GDM1 (cell line): ENCODE results near the gene TIMM13.
"Not testable (repeated sequence)": the region's sequence is repeated elsewhere in the genome, so short reads cannot be mapped to it uniquely, and the experiment has no call there.

ENCODE experiments used
- DNase-seq: peaks from one replicate; lab custom pipeline; 2025; lab: John Stamatoyannopoulos, UW

Gene TIMM13

DNA sequence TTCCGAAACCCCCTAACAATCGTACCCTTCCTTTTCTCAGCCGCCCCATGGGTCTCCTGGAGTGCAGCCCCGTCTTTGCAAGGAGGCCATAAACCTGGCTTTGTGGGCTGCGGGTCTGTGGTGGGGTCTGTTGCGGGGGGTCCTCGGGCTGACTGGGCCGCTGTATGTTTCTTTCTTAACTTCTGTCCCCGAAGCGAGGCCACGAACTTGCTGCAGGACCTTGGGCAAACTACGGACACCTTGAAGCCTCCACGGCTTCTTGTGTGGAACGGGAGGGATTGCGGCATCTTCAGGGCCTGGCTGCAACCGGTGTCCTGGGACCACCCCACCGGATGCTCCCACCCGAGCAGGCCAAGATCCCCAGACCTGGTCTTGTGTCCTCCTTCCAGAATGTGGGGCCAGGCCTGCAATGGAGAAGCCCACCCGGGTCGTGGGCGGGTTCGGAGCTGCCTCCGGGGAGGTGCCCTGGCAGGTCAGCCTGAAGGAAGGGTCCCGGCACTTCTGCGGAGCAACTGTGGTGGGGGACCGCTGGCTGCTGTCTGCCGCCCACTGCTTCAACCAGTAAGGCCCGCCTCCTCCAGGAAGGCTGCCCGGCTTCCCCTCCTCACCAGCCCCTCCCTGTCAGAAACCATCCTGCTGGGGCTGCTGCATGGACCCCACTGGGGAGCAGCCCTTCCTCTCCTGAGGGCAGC, 12.0 kb downstream of the TIMM13 start:
- no peak for DNase-seq

DNA sequence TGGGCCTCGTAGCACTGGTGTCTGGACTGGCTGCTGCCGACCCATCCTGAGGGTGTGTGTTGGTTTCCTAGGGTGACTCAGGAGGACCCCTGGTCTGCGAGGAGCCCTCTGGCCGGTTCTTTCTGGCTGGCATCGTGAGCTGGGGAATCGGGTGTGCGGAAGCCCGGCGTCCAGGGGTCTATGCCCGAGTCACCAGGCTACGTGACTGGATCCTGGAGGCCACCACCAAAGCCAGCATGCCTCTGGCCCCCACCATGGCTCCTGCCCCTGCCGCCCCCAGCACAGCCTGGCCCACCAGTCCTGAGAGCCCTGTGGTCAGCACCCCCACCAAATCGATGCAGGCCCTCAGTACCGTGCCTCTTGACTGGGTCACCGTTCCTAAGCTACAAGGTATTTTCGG, 13.8 kb downstream of the TIMM13 start:
- no peak for DNase-seq

DNA sequence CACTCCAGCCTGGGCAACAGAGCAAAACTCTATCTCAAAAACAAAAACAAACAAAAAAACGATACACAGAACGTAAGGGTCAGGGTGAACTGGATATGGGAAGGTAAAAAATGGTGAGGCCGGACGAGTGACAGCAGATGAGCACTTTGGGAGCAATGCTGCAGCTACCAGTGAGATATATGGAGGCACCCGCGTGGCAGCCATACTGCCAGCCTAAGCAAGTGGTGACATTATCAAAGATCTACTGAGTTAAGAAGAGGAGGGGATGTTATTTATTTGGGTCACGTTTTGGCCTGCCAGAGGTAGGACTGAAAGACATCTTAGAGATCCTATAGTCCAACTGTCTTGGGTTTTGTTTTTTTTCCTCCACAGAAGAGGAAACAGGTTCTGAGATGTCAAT, 14.2 kb downstream of the TIMM13 start:
- no peak for DNase-seq

DNA sequence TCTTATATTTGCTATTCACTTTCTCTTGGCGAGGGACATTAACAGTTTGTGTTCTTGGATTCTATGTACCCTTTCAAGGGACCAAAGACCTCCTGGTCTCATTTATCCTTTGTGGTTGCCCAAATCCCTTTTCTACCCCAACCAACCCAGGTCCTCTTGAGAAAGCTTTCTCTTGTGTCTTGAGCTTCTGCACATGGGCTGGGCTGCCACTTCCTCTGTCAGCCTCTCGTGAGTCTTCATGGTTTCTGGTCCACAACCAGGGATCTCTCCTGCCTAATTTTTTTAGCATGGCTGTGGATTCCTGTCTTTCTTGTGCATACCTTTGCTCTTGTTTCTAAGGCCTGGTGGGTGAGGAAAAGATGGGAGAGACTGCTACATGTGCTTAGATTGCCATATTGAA, 14.9 kb downstream of the TIMM13 start:
- DNase-seq: no peak

DNA sequence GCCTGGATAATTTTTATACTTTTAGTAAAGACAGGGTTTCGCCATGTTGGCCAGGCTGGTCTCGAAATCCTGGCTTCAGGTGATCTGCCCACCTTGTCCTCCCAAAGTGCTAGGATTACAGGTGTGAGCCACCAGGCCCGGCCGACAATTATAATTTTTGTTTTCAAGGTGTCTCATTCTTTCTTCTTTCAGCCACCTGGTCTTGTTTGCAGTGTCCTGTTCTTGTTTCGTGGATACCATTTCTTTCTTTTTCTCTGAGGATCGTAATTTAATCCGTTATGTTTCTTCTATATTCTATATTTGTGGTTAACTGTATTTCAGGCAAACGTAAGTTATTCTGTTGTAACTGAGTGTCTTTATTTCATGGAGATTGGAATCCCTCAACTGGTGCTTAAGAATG, 15.7 kb downstream of the TIMM13 start:
- no peak for DNase-seq

DNA sequence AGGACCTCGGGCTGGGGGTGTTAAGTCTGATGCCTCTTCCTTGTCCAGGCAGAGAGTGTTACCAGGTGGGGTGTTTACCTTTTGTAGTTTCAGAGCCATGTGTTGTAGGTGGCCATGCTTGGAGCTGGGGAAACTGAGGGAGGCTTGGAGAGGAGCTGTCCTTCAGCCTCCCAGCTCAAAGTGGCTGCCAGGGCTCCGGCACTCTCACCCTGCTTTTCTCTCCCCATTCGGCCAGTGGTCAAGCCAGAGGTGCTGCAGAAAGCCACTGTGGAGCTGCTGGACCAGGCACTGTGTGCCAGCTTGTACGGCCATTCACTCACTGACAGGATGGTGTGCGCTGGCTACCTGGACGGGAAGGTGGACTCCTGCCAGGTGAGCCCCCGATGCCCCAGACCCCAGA, 17.4 kb downstream of the TIMM13 start:
- no peak for DNase-seq

DNA sequence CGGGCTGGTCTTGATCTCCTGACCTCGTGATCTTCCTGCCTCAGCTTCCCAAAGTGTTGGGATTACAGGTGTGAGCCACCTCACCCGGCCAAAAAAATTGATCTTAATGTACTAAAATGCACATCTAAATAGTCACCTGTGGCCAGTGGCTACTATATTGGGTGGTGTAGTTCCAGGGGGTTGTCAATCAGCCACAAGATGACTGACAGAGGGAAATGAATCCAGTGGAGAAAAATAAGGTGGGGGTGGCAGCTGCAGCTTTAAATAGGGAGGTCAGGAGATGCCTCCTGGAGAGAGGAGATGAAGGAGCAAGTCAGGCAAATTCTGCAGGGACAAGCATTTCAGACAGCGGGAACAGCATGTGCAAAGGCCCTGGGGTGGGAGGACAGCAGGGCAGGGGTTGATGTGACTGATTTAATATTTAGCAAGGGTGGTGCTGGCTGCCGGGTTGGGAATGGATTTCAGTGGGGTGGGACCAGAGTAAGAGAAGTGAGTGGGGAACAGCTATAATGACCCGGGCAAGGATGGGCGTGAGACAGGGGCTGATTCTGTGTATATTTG, 18.0 kb downstream of the TIMM13 start:
- DNase-seq: no peak

DNA sequence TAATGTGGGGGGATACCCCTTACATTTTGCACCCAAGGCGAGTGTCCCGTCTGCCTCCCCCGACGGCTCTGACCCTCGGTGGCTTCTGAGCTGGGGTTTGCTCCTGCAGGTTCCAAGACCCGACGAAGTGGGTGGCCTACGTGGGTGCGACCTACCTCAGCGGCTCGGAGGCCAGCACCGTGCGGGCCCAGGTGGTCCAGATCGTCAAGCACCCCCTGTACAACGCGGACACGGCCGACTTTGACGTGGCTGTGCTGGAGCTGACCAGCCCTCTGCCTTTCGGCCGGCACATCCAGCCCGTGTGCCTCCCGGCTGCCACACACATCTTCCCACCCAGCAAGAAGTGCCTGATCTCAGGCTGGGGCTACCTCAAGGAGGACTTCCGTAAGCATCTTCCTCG, 19.1 kb downstream of the TIMM13 start:
- DNase-seq: no peak

DNA sequence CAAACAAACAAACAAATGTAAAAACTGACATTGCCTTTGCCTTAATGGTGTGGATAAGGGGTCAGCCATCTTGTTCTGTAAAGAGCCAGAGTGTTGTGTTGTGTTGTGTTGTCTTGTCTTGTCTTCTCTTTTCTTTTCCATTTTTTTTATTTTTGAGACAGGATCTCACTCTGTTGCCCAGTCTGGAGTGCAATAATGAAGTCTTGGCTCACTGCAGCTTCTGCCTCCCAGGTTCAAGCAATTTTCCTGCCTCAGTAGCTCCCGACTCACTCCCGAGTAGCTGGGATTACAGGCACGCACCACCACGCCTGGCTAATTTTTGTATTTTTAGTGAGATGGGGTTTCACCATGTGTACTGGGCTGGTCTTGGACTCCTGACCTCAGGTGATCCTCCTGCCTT, 27.8 kb downstream of the TIMM13 start:
- no peak for DNase-seq

DNA sequence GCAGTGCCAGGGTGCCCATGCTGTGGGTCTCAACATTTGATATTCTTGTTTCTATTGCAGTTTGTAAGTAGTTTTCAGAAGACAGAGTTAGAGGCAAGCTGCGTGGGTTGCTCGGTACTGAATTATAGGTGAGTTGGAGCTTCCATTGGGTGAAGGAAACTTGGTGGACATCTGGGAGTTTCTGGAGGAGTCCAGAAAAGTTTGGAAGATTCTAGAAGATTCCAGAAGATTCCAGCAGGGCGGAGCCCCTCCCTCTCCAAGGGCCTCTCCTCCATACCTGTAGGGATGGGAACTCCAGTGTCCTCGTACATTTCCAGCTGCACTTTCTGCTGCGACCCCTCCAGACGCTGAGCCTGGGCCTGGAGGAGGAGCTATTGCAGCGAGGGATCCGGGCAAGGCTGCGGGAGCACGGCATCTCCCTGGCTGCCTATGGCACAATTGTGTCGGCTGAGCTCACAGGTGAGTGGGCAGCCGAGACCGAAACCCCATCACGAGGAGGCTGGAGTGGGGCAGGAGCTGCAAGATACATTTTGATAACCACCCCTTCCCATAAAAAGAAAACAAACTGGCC, 28.6 kb downstream of the TIMM13 start:
- no peak for DNase-seq

DNA sequence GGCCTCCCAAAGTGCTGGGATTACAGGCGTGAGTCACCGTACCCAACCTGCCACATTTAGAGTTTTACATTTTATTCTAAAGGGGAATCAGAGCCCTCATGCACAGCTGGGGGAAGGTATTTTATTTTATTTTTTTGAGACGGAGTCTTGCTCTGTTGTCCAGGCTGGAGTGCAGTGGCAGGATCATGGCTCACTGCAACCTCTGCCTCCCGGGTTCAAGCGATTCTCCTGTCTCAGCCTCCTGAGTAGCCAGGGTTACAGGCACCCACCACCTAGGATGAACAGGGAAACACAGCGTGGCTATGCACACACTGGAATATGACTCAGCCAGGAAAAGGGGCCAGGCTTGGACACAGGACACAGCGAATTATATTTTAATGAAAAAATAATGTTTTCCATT, 30.2 kb downstream of the TIMM13 start:
- not testable (repeated sequence) for DNase-seq

DNA sequence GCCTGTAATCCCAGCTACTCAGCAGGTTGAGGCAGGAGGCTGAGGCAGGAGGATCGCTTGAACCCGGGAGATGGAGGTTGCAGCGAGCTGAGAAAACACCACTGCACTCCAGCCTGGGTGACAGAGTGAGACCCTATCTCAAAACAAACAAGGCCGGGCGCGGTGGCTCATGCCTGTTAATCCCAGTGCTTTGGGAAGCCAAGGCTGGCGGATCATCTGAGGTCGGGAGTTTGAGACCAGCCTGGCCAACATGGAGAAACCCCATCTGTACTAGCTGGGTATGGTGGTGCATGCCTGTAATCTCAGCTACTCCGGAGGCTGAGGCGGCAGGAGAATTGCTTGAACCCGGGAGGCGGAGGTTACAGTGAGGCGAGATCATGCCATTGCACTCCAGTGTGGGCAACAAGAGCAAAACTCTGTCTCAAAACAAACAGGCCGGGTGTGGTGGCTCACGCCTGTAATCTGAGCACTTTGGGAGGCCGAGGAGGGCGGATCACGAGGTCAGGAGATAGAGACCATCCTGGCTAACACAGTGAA, 32.0 kb downstream of the TIMM13 start:
- DNase-seq: not testable (repeated sequence)

DNA sequence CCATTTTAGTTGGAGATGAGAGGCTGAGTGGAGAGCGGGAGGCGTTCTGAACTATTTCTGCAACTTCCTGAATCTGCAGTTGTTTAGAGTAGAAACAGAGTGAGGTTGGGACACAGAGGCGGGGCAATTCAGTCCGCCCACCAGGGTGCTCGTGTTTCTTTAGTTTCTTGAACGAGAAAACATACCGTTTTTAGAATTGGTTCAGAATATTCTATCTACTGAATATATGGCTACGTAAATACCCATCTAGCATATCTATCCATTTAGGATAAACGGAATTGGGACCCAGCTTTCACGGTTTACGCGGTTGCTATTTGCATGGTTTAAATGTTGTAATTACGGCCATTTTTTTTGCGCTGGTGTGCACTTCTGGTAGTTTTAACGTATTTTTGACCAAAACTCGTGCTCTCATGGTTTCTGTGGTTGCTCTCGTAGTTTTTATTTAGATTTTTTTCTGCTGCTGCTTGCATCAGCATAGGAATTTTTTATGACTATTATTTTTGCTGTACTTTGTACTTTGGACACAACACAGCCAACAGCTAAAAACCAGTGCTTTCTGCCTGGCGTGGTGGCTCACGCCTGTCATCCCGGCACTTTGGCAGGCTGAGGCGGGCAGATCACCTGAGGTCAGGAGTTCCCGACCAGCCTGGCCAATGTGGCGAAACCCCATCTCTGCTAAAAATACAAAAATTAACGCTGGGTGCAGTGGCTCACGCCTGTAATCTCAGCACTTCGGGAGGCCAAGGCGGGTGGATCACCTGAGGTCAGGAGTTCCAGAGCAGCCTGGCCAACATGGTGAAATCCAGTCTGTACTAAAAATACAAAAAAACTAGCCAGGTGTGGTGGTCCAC, 32.7 kb downstream of the TIMM13 start:
- peak; percentile 57 for DNase-seq

DNA sequence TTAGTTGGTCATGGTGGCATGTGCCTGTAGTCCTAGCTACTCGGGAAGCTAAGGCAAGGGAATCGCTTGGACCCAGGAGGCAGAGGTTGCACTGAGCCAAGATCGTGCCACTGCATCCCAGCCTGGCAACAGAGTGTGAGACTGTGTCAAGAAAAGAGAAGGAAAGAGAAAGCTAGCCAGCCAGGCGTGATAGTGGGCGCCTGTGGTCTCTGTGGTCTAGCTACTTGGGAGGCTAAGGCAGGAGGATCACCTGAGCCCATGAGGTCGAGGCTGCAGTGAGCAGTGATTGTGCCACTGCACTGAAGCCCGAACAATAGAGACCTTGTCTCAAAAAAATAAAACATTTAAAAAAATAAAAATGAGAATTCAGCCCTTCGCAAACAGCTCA, 33.3 kb downstream of the TIMM13 start:
- DNase-seq: peak; percentile 57

DNA sequence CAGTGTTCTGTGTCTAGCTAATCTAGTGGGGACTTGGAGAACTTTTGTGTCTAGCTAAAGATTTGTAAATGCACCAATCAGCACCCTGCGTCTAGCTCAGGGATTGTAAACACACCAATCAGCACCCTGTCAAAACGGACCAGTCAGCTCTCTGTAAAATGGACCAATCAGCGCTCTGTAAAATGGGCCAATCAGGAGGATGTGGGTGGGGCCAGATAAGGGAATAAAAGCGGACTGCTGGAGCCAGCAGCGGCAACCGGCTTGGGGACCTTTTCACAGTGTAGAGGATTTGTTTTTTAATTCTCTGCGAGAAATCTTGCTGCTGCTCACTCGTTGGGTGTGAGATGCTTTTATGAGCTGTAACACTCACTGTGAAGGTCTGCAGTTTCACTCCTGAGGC, 34.5 kb downstream of the TIMM13 start:
- DNase-seq: not testable (repeated sequence)

DNA sequence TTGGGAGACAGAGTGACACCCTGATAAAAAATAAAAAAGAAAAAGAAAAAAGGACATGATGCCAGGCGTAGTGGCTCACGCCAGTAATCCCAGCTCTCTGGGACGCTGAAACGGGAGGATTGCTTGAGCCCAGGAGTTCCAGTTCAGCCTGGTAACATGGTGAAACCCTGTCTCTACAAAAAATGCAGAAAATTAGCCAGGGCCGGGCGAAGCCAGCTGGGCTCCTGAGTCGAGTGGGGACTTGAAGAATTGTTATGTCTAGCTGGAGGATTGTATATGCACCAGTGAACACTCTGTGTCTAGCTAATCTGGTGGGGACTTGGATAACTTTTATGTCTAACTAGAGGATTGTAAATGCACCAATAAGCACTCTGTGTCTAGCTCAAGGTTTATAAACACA, 35.0 kb downstream of the TIMM13 start:
- no peak for DNase-seq

DNA sequence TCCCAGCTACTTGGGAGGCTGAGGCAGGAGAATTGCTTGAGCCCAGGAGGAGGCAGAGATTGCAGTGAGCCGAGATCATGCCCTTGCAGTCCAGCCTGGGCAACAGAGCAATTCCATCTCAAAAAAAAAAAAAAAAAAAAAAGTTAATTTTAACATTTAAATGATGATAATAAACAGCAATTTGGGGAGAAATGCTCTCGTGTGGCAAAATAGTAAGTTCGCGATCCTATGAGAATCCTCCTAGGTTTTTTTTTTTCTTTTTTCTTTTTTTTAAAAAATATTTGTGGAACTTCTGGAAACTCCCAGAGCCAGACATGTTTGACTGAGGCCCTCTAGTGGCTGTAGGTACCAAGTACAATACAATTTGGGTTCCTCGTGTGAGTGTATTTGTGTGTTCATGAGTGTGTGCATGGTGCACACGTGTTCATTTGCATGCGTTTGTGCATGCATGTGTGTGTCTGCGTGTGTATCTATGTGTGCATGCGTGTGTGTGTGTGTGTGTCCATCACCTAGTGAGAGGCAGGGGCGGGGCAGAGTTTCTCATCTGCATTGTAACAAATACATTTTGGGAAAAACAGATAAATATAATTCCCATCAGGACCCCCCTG, 36.2 kb downstream of the TIMM13 start:
- DNase-seq: peak; percentile 42

DNA sequence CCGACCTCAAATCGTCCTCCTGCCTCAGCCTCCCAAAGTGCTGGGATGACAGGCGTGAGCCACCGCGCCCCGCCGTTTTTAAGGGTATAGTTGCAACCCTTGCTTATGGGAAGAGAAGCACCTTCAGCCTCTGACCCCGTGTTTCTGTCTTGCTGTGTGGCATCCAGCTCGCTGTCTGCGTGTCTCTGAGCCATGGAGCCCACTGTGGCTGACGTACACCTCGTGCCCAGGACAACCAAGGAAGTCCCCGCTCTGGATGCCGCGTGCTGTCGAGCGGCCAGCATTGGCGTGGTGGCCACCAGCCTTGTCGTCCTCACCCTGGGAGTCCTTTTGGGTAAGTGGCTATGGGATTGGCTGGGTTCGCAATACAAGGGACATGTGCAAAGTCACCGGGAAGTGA, 37.8 kb downstream of the TIMM13 start:
- no peak for DNase-seq

DNA sequence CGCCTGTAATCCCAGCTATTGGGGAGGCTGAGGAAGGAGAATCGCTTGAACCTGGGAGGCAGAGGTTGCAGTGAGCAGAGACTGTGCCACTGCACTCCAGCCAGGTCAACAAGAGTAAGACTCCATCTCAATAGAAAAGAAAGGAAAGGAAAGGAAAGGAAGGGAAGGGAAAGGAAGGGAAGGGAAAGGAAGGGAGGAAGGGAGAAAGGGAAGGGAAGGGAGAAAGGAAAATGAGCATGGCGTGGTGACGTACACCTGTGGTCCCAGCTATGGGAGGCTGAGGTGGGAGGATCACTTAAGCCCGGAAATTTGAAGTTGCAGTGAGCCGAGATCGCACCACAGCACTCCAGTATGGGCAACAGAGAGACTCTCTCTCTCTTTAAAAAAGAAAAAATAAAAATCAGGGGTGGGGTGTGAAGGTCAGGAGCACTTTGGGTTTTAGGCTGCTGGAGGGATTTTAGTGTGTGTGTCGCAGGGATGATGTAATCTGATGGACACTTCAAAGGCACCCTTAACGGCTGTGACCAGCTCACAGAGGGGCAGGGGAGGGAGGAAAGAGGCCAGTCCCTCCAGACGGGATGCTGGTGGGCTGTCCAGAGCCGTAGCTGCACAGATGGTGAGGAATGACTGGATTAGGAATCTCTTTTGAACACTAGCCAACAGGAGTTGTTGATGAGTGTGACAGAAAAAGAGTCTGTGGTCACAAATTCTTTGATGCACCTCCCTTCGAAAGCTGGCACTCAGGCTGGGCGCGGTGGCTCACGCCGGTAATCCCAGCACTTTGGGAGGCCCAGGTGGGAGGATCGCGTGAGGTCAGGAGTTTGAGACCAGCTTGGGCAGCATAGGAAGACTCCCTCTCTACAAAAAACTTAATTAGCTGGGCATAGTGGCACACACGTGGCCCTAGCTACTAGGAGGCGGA, 39.8 kb downstream of the TIMM13 start:
- DNase-seq: no peak

DNA sequence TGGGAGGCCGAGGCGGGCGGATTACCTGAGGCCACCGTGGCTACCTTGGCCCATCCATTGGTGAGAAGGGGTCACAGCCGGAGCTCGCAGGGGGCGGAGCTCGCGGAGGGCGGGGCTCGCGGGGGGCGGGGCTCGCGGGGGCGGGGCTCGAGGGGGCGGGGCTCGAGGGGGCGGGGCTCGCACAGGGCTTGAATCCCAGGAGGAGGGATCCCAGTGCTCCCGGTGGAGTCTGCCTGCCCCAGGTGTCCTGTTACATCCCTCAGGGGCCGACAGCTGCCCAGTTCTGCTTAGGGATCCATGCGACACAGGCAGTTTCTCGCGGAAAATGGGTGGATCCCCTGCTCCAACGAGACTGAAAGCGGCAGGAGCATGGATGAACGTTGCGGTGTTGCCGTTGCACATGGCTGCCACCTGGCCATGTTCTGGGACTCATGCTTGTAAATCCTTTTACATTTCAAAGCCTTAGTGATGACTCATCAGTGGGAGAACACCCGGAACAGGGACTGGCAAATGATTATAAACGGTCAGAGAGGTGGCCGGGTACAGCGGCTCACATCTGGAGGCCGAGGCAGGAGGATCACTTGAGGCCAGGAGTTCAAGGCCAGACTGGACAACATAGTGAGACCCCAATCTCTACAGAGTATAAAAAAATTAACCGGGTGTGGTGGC, 42.2 kb downstream of the TIMM13 start:
- no peak for DNase-seq
